SK-N-MC (cell line): ENCODE measurements around the gene RAC3.

Experiments used
- DNase-seq: peaks from one replicate; pipeline ENCODE4 v3.0.0-alpha.2; 2011; ENCODE audit warnings: low read depth, low spot score
- H3K27ac ChIP-seq: fragments of 200-600 bp; sonication (generic); 2 replicates; pipeline ENCODE4 v1.5.1; 2016; ENCODE audit warnings: mixed run types
- H3K36me3 ChIP-seq: fragments of 200-600 bp; sonication (generic); 2 replicates; pipeline ENCODE4 v1.6.1; 2017; ENCODE audit warnings: antibody characterized with exemption, low read length, mixed read lengths; ENCODE audit not compliant: insufficient read depth
- H3K4me3 ChIP-seq: fragments of 200-600 bp; sonication (generic); 2 replicates; pipeline ENCODE4 v1.5.1; 2016
- H3K9ac ChIP-seq: fragments of 200-600 bp; sonication (generic); 2 replicates; pipeline ENCODE4 v1.8.0; 2017; ENCODE audit warnings: mixed run types, mixed read lengths; ENCODE audit not compliant: insufficient read length
- H3K9me3 ChIP-seq: fragments of 200-600 bp; sonication (generic); 2 replicates; pipeline ENCODE4 v1.6.1; 2017; ENCODE audit warnings: low read depth, mild to moderate bottlenecking, antibody characterized with exemption, low read length, moderate library complexity, mixed read lengths
- EZH2 ChIP-seq: fragments of 200-600 bp; sonication (generic); IDR thresholded peaks from one replicate; pipeline ENCODE4 v1.6.1; 2017; ENCODE audit warnings: antibody characterized with exemption
- FOXP2 ChIP-seq: optimal IDR thresholded peaks from 2 replicates; pipeline ENCODE3; 2011; ENCODE audit warnings: mild to moderate bottlenecking, moderate library complexity; ENCODE audit not compliant: insufficient read depth; ENCODE audit errors: extremely low read length, control extremely low read depth
- POLR2AphosphoS5 ChIP-seq: IDR thresholded peaks from 2 replicates; pipeline ENCODE4 v1.6.1; 2012; ENCODE audit warnings: mild to moderate bottlenecking, low read depth, low read length, borderline replicate concordance

Gene RAC3

GRCh38 chr17:82048571-82048971 is 17.1 kb downstream of the RAC3 start:
- TF ChIP-seq FOXP2: no peak
- no peak for TF ChIP-seq EZH2
- Histone ChIP-seq H3K9ac (no peak overlapping the region), H3K4me3 (no peak overlapping the region), H3K36me3 (no peaks in the 10 kb centered on the region; the same call in 1 of the 2 replicates), H3K27ac (no peak overlapping the region), H3K9me3 (no peaks in the 10 kb centered on the region)
- DNase-seq: no peak

- no peak overlapping the region for H3K9ac ChIP-seq
- no peak overlapping the region for H3K27ac ChIP-seq
- no peak for TF ChIP-seq POLR2AphosphoS5
- no peak for TF ChIP-seq FOXP2
- no peak for TF ChIP-seq EZH2
- H3K9me3 ChIP-seq: no peaks in the 10 kb centered on the region
- no peaks in the 10 kb centered on the region; the same call in 1 of the 2 replicates for H3K36me3 ChIP-seq
- H3K4me3 ChIP-seq: no peak overlapping the region
- no peak for DNase-seq
These were observed 17.6 kb downstream of the RAC3 start for GRCh38 chr17:82049106-82049505.

DNA sequence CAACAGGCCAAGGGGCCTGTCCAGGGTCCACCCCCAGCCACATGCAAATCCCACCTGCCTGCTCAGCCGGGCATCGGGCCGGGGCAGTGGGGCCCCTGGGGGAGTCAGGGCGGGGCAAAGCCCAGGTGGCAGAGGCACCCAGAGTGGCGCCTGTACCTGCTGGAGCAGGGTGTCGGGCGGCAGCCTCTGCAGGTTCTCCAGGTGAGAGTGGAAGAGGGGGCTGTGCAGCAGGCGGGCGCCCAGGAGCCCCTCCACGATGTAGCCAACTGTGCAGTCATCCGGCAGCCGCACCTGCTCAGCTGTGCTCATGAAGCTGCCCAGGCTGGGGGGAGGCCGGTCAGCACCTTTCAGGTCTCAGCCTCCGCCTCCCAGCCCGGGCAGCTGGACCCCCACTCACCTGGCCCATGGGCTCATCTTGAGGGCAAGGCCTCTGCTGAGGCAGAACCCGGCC is 18.1 kb downstream of the RAC3 start:
- no peak overlapping the region for H3K4me3 ChIP-seq
- no peak for DNase-seq
- TF ChIP-seq FOXP2 (no peak), EZH2 (no peak), POLR2AphosphoS5 (no peak)
- H3K27ac ChIP-seq: no peak overlapping the region
- no peak overlapping the region for H3K9ac ChIP-seq
- H3K9me3 ChIP-seq: no peaks in the 10 kb centered on the region
- peaks cover under 1% of the 10 kb centered on the region; the same call in 1 of the 2 replicates for H3K36me3 ChIP-seq

DNA sequence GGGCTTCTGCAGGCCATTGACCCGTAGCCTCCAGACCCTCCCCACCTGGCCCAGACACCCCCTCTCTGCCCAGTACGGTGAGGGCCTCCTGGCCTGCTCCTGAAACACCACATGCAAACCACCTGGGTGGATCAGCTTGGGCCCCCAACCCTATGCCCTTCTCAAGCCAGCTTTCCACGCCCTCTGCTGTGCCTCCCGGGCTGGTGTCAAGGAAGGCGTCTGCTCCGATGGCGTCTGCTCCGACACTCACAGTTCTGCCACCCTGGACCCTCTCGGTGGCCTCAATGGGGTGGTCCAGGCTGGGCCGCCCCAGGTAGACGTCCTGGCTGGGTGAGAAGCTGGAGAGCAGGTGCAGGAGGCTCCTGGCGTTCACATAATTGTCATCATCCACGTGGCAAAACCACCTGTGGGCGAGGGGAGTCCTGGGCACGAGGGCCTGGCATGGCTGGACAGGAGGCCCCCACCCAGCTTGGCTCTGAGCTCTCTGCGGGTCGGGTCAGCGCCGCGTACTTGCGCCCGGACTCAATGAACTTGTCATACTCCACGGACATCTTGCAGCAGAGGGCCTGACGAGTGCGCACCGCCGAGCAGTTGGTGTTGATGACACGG is 18.8 kb downstream of the RAC3 start:
- Histone ChIP-seq H3K4me3 (peak overlapping the region; percentile 80), H3K36me3 (peaks cover 8% of the 10 kb centered on the region; the same call in 1 of the 2 replicates), H3K9ac (peak overlapping the region; percentile 80), H3K9me3 (no peaks in the 10 kb centered on the region), H3K27ac (no peak overlapping the region)
- DNase-seq: no peak
- no peak for TF ChIP-seq POLR2AphosphoS5
- no peak for TF ChIP-seq EZH2
- TF ChIP-seq FOXP2: no peak

GRCh38 chr17:82050761-82051641 is 19.5 kb downstream of the RAC3 start:
- H3K9me3 ChIP-seq: no peaks in the 10 kb centered on the region
- no peak for DNase-seq
- H3K36me3 ChIP-seq: peaks cover 13% of the 10 kb centered on the region; the same call in 1 of the 2 replicates
- peak overlapping the region; percentile 80 for H3K9ac ChIP-seq
- TF ChIP-seq POLR2AphosphoS5: no peak
- TF ChIP-seq FOXP2: no peak
- no peak for TF ChIP-seq EZH2
- H3K4me3 ChIP-seq: peak overlapping the region; percentile 80
- H3K27ac ChIP-seq: no peak overlapping the region

GRCh38 chr17:82051776-82052637 is 20.5 kb downstream of the RAC3 start, which contains the start of the genes GPS1 and RFNG:
Gene GPS1, plus strand, starts transcription at chr17:82051898. Its CDS starts 34 bp downstream, at chr17:82051932.
Gene RFNG, minus strand, starts transcription at chr17:82051811. Its CDS starts 45 bp downstream, at chr17:82051766.
- H3K36me3 ChIP-seq: peaks cover 23% of the 10 kb centered on the region; the same call in 1 of the 2 replicates
- H3K9ac ChIP-seq: peak within 1 kb of the TSS; percentile 83
- no peak for DNase-seq
- no peaks in the 10 kb centered on the region for H3K9me3 ChIP-seq
- TF ChIP-seq EZH2: no peak
- peak; percentile 64 for TF ChIP-seq POLR2AphosphoS5
- H3K27ac ChIP-seq: no peak within 1 kb of the TSS
- peak within 1 kb of the TSS; percentile 94 for H3K4me3 ChIP-seq

GRCh38 chr17:82052638-82053059 is 21.2 kb downstream of the RAC3 start:
- Histone ChIP-seq H3K27ac (no peak overlapping the region), H3K4me3 (peak overlapping the region; percentile 94), H3K9me3 (no peaks in the 10 kb centered on the region), H3K36me3 (peaks cover 26% of the 10 kb centered on the region; the same call in 1 of the 2 replicates), H3K9ac (peak overlapping the region; percentile 83)
- DNase-seq: no peak
- TF ChIP-seq EZH2 (no peak), FOXP2 (no peak), POLR2AphosphoS5 (no peak)
